Bronchial epithelial cell (primary cell): ENCODE measurements around the gene NOP16. TPM values are rescaled to one million over a fixed set of nuclear protein-coding genes. Genes with fewer than 3 reads are reported as not detected.

Source experiments
- DNase-seq: peaks from one replicate; pipeline ENCODE4 v3.0.0-alpha.2; 2010; ENCODE audit warnings: low read depth
- FAIRE-seq: peaks from 2 replicates; lab custom pipeline; 2011; peaks lifted over from hg19 to GRCh38; lab: Jason Lieb, UNC
- H3K27me3 ChIP-seq: 2 replicates; pipeline ENCODE4 v1.5.1; 2011; ENCODE audit warnings: low read length; ENCODE audit not compliant: control insufficient read depth, insufficient read depth
- H3K36me3 ChIP-seq: 2 replicates; pipeline ENCODE4 v1.5.1; 2011; ENCODE audit warnings: low read length; ENCODE audit not compliant: control insufficient read depth, insufficient read depth
- H3K4me3 ChIP-seq: 2 replicates; pipeline ENCODE4 v1.5.1; 2011; ENCODE audit warnings: mild to moderate bottlenecking, low read depth, low read length, control low read depth
- total RNA-seq: library from RNA; depleted of rRNA; stranded (reverse); fragments of >200 nt; gene quantifications from 2 replicates; pipeline ENCODE4 v1.2.1, GENCODE V29; 2014
- TF ChIP-seq, protein P1 (sequence below): IDR thresholded peaks from 2 replicates; pipeline ENCODE4 v1.5.1; 2011; ENCODE audit warnings: mild to moderate bottlenecking, moderate library complexity, low read length, control low read depth, inconsistent platforms; ENCODE audit not compliant: insufficient read depth, severe bottlenecking

Gene NOP16
- total RNA-seq, 1 donor from 2014 or later: 36.1 TPM

DNA sequence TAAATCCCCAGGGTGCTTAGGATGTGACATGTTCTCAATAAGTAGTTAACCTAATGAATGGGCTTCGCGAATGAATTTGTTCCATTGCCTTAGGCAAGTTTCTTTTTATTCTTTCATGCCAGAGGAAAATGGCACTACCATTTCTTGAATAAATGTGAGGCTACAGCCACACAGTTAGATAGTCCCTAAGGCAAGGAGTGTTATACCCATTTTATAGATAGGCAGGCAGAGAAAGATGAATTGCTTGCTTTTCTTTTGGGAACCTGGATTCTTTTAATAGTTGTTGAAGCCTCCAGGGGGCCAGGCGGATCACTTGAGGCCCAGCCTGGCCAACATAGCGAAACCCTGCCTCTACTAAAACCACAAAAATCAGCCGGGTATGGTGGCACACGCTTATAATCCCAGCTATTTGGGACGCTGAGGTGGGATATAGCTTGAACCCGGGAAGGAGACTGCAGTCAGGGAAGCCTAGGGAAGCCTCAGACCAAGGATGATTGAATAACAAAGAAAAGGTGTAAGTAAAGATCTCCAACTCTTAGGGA, 943 bp downstream of the NOP16 start:
- Histone ChIP-seq H3K4me3 (peak overlapping the region; percentile 93), H3K27me3 (no peaks in the 10 kb centered on the region), H3K36me3 (peaks cover 31% of the 10 kb centered on the region)
- TF ChIP-seq, protein P1, sequence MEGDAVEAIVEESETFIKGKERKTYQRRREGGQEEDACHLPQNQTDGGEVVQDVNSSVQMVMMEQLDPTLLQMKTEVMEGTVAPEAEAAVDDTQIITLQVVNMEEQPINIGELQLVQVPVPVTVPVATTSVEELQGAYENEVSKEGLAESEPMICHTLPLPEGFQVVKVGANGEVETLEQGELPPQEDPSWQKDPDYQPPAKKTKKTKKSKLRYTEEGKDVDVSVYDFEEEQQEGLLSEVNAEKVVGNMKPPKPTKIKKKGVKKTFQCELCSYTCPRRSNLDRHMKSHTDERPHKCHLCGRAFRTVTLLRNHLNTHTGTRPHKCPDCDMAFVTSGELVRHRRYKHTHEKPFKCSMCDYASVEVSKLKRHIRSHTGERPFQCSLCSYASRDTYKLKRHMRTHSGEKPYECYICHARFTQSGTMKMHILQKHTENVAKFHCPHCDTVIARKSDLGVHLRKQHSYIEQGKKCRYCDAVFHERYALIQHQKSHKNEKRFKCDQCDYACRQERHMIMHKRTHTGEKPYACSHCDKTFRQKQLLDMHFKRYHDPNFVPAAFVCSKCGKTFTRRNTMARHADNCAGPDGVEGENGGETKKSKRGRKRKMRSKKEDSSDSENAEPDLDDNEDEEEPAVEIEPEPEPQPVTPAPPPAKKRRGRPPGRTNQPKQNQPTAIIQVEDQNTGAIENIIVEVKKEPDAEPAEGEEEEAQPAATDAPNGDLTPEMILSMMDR: peak; percentile 1
- no peak for FAIRE-seq
- no peak for DNase-seq

DNA sequence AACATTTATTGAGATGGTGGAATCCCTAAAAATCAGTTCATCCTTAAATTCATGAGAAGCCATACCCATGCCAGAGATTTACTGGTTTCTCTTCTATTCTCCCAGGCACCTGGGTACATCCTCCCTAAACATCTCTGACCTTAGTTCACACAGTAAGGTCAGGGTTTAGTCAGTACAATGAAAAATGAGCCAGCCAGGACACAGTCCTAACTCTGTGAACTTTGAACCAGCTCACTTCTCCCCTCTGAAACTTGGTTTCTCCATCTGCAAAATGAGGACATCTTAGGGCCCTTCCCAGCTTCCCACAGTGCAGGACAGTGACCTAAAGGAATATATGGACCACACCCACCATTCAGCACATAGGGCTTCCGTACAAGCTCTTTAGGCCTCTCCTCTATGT, 1.9 kb downstream of the NOP16 start:
- Histone ChIP-seq H3K36me3 (peaks cover 31% of the 10 kb centered on the region), H3K4me3 (no peak overlapping the region), H3K27me3 (no peaks in the 10 kb centered on the region)
- FAIRE-seq (no peak), DNase-seq (no peak)
- TF ChIP-seq, protein P1: no peak

DNA sequence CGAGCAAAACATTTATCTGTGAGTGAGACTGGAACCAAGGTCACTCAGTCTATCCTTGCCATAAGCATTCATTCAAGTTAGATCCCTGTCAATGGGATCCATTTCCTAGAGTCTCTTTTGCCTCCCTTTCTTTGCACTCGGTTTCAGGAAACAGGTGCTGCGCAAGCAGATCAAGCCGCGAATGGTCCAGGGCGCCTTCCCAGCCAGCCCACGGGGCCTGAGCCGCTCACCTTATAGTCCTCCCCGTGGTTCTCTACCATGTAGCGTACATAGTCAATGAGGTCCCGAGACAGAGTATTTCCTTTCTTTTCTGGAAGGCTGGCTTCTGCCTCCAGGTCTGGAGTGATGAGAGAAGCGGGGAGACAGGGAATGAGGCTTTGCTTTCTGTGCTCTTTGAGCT, 3.4 kb downstream of the NOP16 start:
- H3K36me3 ChIP-seq: peaks cover 30% of the 10 kb centered on the region
- DNase-seq (no peak), FAIRE-seq (no peak)
- H3K4me3 ChIP-seq: no peak overlapping the region
- no peaks in the 10 kb centered on the region for H3K27me3 ChIP-seq
- TF ChIP-seq, protein P1: no peak

DNA sequence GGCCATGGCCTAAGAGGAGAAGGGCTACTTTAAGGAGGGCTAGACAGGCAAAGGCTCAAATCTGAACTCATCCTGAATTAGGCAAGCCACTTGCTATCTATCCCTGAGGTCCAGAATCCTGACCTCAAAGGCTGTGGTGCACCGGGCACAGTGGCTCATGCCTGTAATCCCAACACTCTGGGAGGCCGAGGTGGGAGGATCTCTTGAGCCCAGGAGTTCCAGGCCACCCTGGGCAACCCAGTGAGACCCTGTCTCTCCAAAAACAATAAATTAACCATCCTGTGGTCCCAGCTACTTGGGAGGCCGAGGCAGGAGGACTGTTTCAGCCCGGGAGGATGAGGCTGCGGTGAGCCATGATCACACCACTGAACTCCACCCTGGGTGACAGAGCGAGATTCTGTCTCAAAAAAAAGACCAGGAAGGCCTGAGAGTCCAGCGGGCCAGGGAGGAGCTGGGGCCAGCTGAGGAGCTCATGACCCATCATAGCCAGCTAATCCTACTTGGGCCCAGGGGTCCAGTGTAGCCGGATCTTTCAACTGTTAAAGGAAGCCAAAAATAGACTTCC, 4.0 kb downstream of the NOP16 start:
- peaks cover 30% of the 10 kb centered on the region for H3K36me3 ChIP-seq
- TF ChIP-seq, protein P1: no peak
- no peak for DNase-seq

DNA sequence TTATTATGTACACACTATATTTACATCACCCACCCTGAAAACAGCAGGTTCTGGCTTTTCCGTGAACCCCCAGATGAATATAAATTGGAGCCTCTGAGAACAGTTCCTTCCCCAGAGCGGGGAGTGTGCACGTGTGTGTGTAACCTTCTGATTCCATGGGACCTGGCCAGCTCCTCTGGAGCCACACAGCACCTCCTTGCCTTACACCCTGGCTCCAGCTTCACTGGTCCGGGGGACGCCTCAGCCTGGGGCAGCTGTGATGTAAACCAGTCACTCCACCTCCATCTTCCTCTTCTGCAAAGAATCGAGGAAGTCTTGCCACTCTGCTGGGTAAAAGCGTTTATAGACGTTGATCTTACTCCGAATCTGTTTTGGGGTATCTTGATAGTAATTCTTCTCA, 4.4 kb downstream of the NOP16 start:
- Histone ChIP-seq H3K36me3 (peaks cover 30% of the 10 kb centered on the region), H3K4me3 (no peak overlapping the region), H3K27me3 (no peaks in the 10 kb centered on the region)
- FAIRE-seq (no peak), DNase-seq (no peak)
- TF ChIP-seq, protein P1: no peak

More for the DNA sequence above, 4.0 kb downstream of the NOP16 start:
- Histone ChIP-seq H3K4me3 (no peak overlapping the region), H3K27me3 (no peaks in the 10 kb centered on the region)
- FAIRE-seq: no peak
